Stimulated activated CD4-positive, alpha-beta T cell treated with anti-CD3 and anti-CD28 coated beads, TNF-alpha, amount 100 ng/mL, for 1 hour (primary cell): Measurements from ENCODE around the gene RSRC1.

Experiments
- DNase-seq, 3 donors: peaks; one replicate each; pipeline ENCODE4 v3.0.0-alpha.2; 2020; ENCODE audit warnings: low read depth in 3 of 3, low spot score in 1 of 3

The RSRC1 gene

GRCh38 chr3:158127250-158128219, 17.6 kb downstream of the RSRC1 start:
- DNase-seq: no peak

DNA sequence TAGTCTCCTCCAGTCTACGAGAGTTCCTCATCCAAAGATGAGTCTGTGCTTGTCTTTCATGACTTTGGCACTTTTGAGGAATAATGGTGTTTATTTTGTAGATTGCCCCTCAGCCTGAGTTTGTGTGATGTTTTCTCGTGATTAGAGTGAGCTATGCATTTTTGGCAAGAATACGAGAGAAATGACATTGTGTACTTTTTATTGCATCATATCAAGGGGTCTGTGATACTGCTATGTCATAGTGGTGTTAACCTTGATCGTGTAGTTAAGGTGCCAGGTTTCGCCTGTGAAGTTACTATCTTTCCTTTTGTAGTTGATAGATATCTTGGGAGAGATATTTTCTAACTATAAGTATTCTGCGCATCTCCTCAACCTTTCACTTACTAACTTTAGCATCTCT, 18.9 kb downstream of the RSRC1 start:
- DNase-seq: no peak

GRCh38 chr3:158134363-158134762, 24.5 kb downstream of the RSRC1 start:
- no peak for DNase-seq

- no peak for DNase-seq
Measured at GRCh38 chr3:158140396-158140795, 30.5 kb downstream of the RSRC1 start.

DNA sequence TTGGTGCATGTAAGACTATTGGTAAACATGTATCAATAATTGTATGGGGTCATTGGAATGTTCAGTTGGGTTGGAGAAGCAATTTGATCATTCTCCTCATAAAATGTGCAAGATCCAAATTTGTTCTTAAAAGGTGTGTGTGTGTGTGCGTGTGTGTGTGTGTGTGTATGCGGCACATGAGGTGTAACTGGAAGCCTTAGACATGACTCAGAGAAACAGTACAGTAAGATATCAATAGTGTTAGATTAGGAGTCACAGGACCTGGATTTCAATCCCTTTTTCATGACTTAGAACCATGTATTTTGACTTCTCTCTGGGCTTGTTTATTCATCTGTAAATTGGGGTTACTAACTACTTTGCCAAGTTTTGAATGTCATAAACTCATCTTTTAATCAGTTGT, 38.3 kb downstream of the RSRC1 start:
- DNase-seq: no peak

DNA sequence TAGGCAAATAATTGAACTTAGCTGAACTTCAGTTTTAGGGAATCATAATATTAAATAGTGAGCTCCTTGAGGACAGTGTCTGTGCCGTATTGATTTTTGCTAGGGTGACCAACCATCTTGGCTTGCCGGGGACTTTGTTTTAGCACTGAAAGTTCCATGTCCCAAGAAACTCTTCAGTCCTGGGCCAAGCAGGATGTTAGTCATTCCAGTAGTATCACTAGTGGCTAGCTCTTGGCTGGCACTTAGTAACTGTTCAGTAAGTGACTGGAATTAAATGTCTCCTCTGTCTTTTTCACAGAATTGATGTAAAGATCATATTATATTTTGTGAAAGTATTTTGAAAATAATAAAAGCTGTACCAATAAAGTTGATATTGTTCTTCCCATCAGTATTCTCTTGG, 42.3 kb downstream of the RSRC1 start:
- no peak for DNase-seq

GRCh38 chr3:158158969-158159368, 49.1 kb downstream of the RSRC1 start:
- no peak for DNase-seq

DNA sequence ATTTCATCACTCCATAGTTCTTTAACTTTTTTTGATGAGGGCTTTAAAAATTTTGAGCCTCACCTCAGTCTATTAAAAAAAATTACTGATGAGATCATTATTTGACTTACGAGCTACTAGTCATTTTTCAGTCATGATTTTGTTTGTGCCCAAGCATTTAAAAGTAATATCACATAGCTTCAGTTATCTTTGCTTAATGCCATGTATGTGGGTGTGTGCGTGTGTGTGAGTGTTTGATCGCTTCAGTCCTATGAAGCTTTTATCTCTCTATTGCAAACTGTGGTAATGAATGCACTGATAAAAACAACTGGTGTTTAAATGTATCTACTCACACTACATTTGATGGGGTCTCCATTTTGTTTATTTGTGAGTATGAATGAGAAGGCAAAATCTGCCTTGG, 49.8 kb downstream of the RSRC1 start:
- DNase-seq: no peak

DNA sequence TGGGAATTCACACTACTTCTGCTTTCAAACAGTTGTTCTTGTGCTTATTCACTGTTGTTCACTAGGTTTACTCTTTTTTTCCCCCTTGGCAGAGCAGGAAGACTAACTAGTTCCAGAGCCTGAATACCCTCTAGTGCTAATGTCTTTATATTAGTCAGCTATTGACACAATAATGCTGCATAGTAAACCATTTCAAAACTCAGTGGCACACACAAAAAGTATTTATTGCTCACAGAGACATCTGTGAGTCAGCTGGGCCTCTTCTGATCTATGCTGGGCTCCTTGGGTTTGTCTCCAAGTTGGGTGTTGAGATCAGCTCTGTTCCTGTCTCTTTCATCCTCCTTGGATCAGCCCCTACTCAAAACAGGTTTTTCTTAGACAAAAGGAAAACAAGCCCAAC, 51.1 kb downstream of the RSRC1 start:
- no peak for DNase-seq

GRCh38 chr3:158165141-158165655, 55.3 kb downstream of the RSRC1 start:
- no peak for DNase-seq

GRCh38 chr3:158165730-158166129, 55.8 kb downstream of the RSRC1 start:
- DNase-seq: no peak

DNA sequence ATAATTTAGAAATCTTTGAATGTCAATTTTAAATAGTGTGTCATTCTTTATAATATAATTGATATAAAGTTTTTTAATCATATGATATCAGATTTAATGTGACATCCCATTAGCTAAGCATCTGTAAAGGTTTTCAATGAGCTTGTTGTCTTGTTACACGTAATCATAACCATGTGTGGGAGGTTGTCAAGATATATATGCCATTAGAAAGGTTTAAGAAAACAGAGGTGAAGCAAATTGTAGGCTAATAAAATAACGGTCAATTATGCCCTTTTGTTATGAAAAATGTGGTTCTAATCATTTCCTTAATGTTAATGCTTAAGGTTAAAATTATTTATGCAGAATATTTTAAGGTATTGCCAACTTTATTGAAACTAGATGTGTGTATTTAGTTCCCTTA, 56.3 kb downstream of the RSRC1 start:
- no peak for DNase-seq

- no peak for DNase-seq
Measured at GRCh38 chr3:158167737-158168557, 58.1 kb downstream of the RSRC1 start.

GRCh38 chr3:158169091-158169491, 59.2 kb downstream of the RSRC1 start:
- DNase-seq: no peak

DNA sequence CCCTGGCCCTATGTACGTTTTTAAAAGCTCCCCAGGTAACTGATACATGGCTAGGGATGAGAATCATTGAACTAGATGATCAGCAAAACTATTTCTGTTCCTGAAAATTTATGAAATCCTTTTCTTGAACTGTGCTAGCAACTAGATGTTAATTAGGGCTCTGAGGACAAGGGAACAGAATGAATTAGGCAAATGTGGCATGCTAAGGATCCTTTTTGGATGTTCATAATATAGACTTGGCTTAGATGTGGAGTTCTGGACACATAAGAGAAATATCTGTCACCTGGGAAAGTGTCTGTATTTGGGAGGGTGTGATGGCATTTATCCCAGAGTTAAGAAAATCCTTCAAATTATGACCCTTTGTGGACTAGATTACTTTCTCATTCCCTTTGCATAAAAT, 71.2 kb downstream of the RSRC1 start:
- DNase-seq: no peak

DNA sequence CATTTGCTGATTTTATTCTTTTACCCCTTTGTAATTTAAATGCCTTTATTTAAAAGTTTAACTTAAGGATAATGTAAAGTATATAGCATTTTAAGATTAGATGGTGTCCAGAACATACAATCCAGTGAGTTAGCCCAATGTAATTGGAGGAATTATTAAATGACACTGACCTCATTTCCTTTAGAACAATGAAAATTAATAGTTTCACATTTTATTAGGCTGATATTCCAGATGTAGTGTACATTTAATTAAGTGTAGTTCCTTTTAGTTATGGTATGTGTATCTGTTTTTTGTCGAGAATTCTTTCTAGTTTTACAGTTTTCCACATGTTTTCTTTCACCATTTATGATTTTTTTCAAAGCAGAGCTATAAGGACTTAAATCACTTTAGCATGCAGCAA, 75.8 kb downstream of the RSRC1 start:
- DNase-seq: no peak

DNA sequence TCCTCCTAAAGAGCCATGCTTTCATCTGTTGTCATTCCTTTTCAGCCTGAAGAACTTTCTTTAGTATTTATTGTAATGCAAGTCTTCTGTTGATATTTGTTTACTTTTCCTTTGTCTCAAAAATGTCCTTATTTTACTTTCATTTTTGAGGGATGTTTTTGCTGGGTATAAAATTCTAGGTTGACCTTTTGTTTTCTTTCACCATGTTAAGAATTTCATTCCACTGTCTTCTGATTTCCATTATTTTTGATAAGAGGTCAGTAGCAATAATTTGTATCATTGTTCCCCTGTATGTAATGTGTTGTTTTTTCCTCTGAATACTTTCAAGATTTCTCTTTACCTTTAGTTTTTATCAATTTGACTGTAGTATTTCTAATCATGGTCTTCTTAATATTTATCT, 91.1 kb downstream of the RSRC1 start:
- no peak for DNase-seq

- DNase-seq: no peak
Measured at GRCh38 chr3:158205324-158205723, 95.4 kb downstream of the RSRC1 start.

GRCh38 chr3:158205994-158206393, 96.1 kb downstream of the RSRC1 start:
- DNase-seq: no peak

- DNase-seq: no peak
Measured at GRCh38 chr3:158210067-158210466, 100.2 kb downstream of the RSRC1 start.

GRCh38 chr3:158213461-158213860, 103.6 kb downstream of the RSRC1 start:
- no peak for DNase-seq

GRCh38 chr3:158217992-158218391, 108.1 kb downstream of the RSRC1 start:
- no peak for DNase-seq
